Inflammatory macrophage (primary cell): ENCODE measurements around the gene ADCY9.

Experiments used
- DNase-seq, 2 donors: peaks; one replicate each; pipeline ENCODE4 v3.0.0-alpha.2; 2020 to 2022

The ADCY9 gene

GRCh38 chr16:4123616-4124300 lies 7.5 kb upstream of the ADCY9 start:
- DNase-seq = no peak

- DNase-seq = no peak
Measured at GRCh38 chr16:4120176-4120575, 3.9 kb upstream of the ADCY9 start.

GRCh38 chr16:4117250-4117578 lies 972 bp upstream of the ADCY9 start:
- no peak for DNase-seq

- DNase-seq = no peak
Measured at GRCh38 chr16:4115949-4116318, 308 bp downstream of the ADCY9 start.

DNA sequence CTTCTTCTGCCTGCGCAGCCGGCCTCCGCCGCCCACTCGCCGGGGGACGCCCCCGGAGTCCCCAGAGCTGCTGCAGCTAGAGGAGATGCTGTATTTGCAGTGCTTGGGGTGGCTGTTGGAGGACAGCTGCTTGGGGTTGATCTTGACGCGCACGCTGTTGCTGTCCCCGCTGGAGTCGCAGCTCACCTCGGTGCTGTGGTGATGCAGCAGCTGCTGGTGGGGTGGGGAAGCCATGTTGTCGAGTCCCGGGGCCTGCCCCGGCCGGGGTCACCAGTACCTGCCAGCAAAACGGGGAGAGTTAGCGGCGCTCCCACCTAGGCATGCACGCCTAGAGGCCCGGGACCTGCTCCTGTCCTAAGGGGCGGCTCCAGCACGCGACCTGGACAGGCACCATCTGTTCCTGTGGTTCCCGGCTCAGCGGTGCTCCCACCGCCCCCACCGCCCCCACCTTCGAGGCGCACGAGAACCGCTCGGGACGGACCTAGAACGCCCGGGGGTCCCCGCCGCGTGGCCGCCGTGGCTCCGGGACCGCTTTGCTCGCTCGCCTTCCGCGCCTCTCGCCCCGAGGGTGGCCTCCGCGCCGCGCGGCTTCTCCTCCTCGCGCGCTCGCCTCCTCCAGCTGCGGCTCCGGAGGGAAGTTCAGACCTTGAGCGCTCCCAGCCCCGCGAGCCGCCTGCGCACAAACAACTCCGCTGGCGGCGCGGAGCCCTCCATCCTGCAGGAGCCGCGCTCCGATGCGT lies 863 bp downstream of the ADCY9 start:
- DNase-seq = peak; percentile 53 to 80

- no peak for DNase-seq
Measured at GRCh38 chr16:4114257-4115208, 1.7 kb downstream of the ADCY9 start.

GRCh38 chr16:4113358-4114256 lies 2.6 kb downstream of the ADCY9 start:
- peak in 1 of 2 donors; percentile 11 for DNase-seq

GRCh38 chr16:4111748-4112696 lies 4.2 kb downstream of the ADCY9 start:
- no peak for DNase-seq

- DNase-seq = peak in 1 of 2 donors; percentile 23
Measured at GRCh38 chr16:4110680-4111079, 5.6 kb downstream of the ADCY9 start.

DNA sequence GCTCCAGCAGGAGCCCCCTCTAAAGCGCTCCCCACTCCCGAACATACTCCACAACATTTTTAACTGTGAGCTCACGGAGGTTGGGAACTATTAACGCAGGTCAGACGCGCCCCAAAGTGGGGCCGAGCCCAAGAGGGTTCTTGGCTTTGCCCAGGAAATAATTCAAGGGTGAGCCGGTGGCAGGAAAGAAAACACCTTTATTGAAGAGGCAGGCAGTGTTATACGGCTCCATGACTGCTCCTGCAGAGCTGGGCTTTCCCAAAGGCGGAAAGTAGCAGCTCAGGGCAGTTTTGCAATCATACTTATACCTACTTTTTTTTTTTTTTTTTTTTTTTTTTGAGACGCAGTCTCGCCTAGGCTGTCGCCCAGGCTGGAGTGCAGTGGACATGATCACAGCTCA lies 6.2 kb downstream of the ADCY9 start:
- no peak for DNase-seq

DNA sequence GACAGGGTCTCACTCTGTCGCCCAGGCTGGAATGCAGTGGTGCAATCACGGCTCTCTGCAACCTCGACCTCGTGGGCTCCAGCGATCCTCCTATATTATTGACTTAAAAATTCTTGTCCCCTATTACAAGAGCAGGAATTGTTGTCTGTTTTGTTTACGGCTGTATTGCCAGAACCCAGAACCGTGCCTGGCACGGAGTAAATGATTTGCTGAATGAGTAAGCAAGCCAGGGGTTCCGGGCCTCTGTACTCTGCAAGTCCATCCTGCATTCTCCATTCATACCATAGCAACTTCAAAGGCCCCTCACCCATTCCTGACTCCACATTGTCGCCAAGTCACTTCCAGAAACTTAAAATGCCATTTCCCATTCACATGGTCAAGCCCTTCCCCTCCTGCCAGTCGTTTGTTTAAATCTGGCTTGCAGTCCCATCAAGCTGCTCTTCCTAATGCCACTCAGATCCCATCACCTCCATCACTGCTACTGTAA lies 6.9 kb downstream of the ADCY9 start:
- DNase-seq = no peak

- no peak for DNase-seq
Measured at GRCh38 chr16:4106516-4106915, 9.7 kb downstream of the ADCY9 start.

DNA sequence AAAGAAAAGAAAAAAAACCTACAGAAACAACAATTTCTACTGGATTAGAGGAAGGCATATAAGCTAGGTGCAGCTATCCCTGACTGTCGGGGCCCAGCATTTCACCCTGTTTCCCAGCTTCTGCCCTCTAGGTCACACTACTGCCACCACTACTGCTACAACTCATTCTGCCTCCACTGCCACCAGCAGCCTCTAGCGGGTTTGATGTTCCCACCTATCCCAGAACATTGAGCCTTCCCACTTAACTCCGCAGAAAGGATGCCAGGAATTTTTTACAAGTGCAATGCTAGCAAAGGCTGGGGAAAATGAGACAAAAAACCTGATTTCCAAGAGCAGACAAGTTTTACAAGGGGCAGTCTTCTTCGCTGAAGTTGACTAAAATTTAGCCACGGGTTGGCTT lies 10.4 kb downstream of the ADCY9 start:
- no peak for DNase-seq

GRCh38 chr16:4103745-4104144 lies 12.5 kb downstream of the ADCY9 start:
- no peak for DNase-seq

DNA sequence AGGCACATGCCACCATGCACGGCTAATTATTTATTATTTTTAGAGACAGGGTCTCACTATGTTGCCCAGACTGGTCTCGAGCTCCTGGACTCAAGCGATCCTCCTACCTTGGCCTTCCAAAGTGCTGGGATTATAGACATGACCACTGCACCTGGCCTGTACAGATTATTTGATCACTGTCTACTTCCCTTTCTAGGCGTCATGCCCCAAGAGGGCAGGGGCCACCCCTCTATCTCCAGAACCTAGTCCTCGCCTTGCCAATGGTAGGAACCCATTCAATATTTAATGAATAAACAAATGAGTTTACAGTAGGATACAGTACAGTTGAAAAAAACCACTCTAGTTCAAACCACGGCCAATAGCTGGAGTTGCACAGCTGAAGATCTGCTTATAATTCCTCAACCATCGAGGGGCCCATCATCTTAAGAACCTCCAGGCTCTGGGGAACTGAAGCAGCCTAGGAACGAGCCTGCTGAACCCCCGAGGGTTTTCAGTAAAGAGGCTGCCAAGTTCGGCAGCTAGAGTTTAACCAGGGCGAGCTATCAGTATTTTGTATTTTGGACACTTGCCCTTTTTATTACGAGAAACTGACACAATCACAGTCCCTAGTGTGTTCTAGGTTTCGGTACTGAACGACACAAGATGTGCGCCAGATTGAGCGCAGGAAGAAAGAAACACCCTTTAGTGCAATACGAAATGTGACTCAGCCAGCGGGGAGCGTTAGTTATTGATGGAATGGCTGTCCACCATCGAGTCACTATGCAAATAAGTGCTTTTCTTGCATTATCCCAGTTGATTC lies 14.6 kb downstream of the ADCY9 start:
- DNase-seq = no peak

- DNase-seq = no peak
Measured at GRCh38 chr16:4098501-4098900, 17.7 kb downstream of the ADCY9 start.

GRCh38 chr16:4097826-4098240 lies 18.4 kb downstream of the ADCY9 start:
- DNase-seq = no peak

- no peak for DNase-seq
Measured at GRCh38 chr16:4096509-4096908, 19.7 kb downstream of the ADCY9 start.

- DNase-seq = no peak
Measured at GRCh38 chr16:4094127-4094773, 22.0 kb downstream of the ADCY9 start.
